HG03469 (cell line): ENCODE results near the gene DNAJB2.
"Not testable (repeated sequence)": the region's sequence is repeated elsewhere in the genome, so short reads cannot be mapped to it uniquely, and the experiment has no call there.

Experiments used
- ATAC-seq: cut with Tn5 transposase; IDR thresholded peaks from one replicate; pipeline ENCODE4 v1.9.1; 2021; ENCODE audit warnings: mild to moderate bottlenecking, moderate library complexity, moderate number of reproducible peaks; ENCODE audit not compliant: unreplicated experiment

DNAJB2 gene

DNA sequence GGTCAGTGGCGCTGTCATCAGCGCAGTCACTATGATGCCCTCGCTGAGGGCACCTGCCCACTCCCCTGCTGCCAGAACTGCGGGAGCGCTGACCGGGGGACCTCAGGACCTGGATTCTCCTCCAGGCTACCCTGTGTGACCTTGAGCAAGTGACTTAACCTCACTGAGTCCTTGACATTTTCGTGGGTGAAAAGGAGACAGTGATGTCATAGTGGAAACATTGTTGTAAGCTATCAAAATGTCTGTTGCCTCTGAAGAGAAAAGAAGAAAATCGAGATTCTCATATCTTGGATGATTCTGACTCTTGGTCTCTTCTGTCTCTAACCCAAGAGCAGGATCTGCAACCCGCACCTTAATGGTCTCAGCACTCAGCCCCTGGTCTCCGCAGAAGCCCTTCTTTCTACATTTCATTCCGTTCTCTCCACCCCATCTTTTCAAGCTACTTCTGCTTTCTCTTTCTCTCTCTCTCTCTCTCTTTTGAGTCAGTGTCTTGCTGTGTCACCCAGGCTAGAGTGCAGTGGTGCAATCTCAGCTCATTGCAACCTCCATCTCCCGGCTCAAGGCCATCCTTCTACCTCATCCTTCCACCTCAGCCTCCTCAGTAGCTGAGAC, 24.5 kb upstream of the DNAJB2 start:
- ATAC-seq: peak; percentile 15

DNA sequence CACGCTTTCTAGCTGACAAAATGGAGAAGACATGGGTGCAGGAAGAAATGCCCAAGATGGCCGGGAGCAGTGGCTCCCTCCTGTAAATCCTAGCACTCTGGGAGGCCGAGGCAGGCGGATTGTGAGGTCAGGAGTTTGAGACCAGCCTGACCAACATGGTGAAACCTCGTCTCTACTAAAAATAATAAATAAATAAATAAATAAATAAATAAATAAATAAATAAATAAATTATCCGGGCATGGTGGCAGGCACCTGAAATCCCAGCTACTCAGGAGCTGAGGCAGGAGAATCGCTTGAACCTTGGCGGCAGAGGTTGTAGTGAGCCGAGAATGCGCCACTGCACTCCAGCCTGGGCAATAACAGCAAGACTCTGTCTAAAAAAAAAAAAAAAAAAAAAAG, 20.2 kb upstream of the DNAJB2 start:
- ATAC-seq: not testable (repeated sequence)

DNA sequence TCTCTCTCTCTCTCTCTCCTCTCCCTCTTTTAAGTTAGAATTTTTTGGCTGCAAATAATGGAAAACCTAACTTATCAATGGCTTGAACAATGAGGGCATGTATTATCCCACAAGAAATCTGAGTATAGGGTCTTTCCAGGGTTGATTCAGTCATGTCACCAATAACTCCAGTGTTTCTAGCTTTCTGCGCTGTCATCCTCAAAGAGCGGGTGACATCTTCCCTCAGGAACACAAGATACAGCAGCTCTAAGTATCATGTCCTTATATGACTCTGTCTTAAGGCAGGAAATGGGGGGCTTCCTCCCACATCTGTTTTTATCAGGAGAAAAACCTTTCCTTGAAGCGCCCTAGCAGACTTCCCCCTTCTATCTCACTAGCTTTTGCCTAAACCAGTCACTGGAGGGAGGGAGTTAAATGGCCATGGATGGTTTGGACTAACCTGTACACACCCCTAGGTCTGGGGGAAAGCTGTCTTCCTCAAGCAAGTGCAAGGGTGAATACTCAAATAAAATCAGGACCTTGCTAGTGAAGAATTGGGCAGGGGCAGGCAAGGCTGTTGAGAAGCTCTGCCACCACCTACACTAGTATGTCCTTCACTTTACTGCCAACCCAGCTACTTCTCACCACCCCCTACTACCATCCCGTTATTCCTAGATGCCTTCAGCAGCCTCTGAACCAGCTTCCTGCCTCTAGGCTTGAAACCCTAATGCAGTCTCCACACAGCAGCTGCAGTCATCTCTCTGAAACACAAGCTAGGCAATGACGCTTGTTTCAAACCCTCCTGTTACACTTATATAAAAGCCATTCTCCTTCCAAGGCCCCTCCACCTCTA, 17.9 kb upstream of the DNAJB2 start:
- no peak for ATAC-seq

DNA sequence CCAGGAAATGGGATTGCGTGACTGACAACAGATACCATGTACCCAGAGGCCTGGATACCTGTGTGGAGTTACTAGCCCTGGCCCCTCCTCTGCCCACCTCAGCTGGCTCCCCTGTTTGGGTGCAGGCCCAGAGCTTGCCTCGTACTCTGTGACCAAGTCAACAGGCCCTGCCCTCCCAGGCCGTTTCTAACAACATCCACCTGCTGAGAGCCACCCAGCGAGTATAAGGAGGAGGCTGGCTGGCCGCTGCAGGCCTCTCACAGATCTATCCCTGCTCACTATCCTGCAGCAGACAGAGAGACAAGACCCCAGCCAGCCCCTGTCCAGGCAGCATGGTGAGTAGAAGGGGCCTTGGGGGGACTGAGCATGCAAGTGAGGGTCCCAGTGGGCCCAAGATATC, 12.9 kb upstream of the DNAJB2 start:
- no peak for ATAC-seq

DNA sequence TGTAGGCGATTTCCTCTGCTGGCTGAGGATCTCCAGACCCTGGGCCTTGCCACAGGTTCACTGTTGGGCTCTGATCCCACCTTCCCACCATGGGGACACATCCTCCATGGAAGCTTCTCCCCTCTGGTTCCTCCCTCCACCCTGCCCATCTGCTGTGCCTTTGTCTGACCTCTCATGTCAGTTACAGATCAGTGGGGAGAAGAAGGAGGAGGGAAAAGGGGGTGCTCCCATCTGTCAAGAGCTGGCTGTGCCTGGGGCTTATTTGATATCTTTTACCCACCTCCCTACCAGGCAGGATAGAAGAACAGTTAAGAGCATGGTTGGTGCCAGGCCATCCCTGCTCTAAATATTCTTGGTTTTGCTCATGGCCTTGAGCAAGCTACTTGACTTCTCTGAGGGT, 12.3 kb upstream of the DNAJB2 start:
- ATAC-seq: no peak

DNA sequence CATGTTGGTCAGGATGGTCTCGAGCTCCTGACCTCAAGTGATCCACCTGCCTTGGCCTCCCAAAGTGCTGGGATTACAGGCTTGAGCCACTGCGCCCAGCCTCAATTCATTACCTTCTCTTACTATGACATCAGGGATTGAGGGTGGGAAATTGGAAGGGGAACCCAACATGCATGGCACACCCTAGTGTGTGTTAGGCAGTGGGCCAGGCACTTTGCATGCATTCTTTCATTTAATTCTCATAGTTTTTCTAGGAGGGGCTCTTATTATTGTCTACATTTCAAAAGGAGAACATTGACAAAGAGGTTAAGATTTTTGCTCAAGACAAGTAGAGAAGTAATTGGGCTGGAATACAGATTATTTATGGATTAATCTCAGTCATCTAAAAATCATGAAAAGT, 10.9 kb upstream of the DNAJB2 start:
- ATAC-seq: no peak

DNA sequence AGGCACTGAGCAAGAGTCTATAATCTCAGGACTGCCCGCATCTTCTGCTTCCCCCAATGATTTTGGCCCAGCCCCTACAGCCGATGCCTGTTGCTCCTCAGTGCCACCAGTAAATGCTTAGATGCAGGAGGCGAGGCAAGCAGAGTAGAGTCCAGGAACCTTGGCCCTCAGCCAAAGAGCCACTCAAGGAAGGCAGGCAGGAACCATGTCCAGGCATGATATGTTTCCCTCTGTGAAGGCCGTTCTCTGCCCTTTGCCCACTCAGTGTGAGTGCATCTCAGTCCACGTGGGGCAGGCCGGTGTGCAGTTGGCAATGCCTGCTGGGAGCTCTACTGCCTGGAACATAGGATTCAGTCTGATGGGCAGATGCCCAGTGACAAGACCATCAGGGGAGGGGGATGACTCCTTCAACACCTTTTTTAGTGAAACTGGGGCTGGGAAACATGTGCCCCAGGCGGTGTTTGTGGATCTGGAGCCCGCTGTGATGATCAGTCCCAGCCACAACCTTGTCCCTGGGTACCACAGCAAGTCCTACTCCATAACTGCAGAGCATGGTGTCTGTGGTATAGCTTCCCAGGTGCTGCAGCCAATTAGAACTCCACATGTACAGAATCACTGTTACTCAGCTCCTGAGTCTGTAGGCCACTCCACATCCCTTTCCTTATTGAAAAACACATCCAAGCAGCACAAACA, 9.7 kb upstream of the DNAJB2 start:
- ATAC-seq: no peak

DNA sequence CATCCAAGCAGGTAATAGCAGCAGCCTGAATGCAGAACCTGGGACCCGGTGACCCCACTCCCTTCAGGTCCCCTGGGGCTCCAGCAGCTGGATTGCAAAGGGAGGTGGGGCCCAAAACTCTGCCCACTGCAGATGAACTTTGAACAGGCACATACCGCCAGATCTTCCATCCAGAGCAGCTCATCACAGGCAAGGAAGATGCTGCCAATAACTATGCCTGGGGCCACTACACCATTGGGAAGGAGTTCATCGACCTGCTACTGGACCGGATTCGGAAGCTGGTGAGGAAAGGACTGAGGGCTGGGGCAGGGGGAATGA, 9.2 kb upstream of the DNAJB2 start:
- ATAC-seq: no peak

DNA sequence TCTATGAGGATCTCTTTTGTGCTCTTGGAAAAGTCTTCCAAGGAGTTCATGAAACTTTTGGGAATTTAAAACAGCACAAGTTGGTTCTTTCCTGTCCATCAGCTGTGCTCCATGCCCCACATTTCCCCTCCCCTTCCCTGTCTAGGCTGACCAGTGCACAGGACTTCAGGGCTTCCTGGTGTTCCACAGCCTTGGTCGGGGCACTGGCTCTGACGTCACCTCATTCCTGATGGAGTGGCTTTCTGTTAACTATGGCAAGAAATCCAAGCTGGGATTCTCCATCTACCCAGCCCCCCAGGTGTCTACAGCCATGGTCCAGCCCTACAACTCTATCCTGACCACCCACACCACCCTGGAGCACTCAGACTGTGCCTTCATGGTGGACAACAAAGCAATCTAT, 8.1 kb upstream of the DNAJB2 start:
- ATAC-seq: no peak

DNA sequence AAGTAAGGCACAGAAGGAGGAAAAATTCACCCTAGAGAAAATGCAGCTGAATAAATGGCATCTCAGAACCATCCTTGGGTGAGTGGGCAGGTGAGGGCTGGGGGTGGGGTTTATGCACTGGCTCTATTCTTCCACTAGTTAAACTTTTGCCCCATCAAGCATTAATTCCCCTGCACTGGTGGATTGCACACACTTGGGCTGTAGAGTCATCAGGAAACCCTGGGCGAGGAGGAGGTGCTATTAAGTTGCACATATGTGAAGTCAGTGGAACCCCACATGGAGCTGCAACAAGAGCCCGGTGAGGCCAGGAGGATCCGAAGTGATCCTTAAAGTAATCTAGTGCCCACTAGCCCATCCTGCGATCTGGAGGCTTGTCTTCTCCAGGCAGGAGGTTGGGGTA, 6.8 kb upstream of the DNAJB2 start:
- ATAC-seq: no peak

DNA sequence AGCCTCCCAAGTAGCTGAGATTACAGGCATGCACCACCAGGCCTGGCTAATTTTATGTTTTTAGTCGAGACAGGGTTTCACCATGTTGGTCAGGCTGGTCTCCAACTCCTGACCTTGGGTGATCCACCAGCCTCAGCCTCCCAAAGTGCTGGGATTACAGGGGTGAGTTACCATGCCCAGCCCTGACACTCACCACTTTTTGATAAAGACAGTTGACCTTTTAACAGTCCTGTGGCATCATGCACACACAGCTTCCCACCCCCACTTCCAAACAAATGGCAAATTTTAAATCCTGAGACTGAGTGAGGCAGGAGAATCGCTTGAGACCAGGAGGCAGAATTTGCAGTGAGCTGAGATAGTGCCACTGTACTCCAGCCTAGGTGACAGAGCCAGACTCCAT, 6.2 kb upstream of the DNAJB2 start:
- ATAC-seq: no peak

DNA sequence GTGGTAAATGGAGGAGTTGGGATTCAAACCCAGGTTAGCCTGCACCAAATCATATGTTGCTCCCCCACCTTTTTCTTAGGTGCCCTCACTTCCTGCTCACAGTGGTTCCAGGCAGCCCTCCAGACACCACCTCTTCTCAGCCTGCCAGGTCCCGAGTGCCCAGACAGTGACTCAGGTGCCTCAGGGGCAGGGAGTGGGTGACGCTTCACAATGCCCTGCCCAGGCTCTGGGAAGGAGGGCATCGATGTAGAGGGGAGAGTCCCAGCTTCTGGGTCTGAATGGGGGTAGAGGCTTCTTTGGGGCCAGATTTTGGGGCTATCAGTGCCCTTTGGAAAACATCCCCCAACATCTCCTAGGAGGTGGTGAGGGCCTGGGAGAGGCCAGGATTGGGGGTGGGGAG, 5.2 kb upstream of the DNAJB2 start:
- ATAC-seq: no peak

DNA sequence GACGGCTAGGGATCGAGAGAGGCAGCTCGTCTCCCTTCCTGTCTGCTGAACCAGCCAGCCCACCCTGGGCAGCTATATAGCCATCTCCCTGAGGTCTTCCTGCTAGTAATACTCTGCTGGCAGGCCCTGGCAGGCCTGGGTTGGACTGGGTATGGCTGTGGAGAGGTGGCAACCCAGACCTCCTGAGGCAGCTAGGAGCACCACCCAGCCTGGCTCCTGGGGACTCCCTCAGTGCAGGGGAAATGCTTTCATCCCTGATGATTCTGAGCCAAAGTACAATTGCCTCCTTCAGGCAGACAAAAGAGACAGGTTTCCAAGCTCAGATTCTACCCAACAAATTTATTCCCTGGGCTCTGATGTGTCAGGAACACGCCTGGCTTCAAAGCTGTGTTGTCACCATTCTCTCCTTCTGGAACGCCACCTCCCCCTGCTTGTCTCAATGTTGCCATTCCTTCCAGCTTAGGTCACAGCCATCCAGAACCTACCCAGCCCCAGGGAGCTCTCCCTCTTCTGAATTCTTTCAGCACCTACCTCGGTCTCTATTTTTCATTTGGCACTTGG, 4.7 kb upstream of the DNAJB2 start:
- no peak for ATAC-seq

DNA sequence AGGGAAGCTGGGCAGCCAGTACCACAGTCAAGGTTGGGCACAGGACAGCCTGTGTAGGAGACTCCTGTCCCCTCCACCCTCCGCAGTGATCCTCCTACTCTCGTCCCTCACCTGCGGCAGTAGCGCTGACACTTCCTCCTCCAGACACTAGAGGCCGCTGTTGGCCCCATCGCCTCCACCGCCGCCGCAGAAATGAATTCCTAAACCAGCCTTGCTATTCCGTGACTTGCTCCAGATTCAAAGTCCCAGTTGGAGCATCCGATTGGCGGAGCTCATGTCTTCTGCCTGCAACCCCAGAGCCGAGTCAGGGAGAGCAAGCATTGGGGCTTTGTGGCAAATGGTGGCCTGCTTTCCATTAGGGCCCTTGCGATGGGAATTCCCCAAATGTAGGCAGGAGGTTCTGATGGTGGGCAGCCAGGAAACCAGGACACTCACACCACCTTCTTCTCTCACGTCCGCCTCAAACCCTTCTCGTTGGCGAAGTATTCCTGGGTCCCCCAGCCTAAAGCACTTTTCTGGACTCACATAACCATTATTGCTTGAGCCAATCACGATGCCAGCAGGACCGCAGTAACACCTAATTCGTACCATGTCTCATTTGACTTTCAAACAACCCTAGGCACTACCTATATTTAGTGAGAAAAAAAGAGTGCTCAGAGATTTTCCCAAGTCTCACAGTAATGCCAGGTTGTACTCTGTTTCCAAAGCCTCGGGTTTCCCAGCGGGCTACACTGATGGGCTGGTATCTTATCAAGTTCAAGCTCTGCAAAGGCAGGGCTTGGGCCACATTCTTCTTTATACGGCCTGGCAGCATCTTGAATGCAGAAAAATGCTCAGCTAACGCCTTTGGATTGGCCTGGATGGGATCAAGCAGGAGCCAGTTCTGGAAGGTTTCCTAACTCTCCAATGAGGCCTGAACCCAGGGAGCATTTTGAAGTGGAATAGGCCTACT, 1.2 kb upstream of the DNAJB2 start:
- peak; percentile 22 for ATAC-seq

DNA sequence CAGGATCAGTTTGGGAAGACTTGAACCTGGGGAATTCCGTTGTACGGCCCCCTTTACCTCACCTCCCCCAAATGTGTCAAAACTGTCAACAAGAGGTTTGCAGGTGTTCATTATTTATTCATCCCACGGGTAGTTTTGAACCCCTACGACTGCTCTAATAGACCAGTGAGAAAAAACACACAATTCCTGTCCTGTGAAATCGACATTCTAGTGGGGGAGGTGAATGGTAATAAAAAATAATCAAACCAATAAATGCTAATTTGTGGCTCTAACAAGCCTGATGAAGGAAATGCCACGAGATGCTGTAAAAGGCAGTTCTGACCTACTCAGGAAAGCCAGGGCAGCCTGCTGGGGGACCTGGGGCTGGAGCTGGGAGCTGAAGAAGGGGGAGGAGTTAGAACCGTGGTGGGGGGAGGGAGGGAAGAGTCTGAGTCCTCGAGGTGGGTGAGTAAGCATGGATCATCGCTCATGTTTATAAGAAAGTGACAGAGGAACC, 463 bp upstream of the DNAJB2 start:
- ATAC-seq: no peak

DNA sequence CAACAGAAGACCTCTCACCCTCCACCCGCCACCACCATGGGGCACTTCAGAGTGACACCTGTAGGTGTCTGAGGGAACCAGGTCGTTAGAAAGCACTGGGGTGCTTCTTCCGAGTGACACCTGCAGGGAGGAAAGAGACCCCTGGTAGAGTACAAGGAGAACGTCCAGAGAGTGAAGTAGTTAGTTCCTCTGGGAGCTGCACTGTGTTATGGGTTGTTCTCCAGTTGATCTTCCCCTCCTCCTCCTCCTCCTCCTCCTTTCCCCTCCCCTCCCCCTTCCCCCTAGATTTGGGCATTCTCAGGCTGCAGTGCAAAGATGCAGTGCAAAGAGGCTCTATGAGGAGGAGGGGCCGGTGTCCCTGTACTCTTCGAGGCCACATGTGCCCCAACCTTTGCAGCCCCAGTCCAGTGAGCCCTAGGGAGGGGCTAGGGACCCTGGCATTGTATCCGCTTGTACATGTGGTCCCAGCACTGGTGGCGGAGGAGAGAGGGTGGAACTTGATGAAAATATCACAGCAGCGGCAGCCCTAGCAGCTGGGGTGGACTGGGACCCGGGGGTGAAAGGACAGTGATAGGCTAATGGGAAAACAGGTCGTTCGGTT, 850 bp downstream of the DNAJB2 start:
- no peak for ATAC-seq

DNA sequence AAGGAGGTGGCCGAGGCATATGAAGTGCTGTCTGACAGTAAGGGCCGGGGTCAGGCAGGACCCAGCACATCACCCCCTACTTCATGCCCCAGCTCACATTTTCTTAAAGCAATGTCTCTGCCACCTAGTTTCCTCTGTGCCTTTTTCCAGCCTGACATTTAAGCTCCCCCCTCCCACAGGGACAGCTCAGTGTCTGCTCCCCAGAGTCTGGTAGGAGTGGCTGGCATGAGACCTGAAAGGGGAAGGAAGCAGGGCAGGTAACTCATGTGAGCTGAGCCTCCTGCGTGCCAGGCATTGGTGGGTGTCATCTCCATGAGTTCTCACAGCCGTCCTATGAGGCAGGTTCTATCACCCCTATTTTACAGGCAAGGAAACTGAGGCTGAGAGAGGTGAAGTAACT, 1.5 kb downstream of the DNAJB2 start:
- ATAC-seq: no peak

DNA sequence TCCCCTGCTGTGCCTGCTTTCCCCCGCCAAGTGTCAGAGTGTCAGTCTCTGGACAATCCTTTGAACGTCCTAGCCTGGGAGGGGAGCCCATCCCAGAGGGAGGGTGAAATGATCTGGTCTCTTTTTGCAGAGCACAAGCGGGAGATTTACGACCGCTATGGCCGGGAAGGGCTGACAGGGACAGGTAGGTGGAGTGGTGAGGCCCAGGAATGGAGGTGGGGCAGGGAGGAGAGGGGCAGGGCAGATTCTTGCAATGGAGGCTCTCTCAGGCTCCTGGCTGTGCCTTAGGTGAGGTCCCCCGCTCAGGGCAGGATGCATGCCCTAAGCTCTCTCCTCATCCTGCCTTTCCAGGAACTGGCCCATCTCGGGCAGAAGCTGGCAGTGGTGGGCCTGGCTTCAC, 2.4 kb downstream of the DNAJB2 start:
- ATAC-seq: no peak

DNA sequence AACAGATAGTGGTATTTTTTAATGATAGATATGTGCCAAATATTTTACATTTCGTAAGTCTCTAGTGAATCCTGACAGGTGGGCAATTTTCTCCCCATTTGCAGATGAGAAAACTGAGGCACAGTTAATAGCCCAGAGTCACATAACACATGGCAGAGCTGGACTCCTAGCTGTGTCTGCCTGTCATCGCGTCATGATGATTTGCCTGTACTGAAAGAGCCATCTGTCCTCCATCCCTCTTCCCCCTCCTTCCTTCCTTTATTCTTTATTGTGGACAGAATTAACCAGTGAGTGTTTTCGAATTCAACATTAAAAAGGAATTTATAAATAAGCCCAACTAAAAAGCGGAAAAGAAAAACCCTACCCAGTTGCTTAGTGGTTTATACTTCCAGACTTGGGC, 3.2 kb downstream of the DNAJB2 start:
- ATAC-seq: no peak

DNA sequence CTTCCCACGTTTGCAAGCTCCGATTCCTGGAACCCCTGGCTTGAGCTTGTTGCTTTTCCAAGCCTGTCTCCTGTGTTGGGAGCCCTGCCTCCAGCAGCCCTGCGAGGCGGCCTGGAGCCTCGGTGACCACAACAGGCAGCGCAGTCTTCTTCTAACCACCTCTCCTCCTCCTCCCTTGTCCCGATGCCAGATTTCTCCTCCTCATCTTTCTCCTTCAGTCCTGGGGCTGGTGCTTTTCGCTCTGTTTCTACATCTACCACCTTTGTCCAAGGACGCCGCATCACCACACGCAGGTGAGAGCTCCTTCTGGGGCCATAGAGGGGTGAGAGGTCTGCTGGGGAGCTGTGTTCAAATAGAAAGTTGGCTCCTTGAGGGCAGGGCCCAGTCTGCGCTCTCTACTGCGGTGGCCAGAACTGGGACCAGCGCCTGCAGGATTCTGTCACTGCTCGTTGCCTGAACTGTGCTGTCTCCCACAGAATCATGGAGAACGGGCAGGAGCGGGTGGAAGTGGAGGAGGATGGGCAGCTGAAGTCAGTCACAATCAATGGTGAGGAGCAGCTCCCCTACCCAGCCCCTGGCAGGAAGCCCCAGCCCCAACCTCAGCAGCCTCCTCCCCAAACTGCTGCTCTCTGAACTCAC, 3.9 kb downstream of the DNAJB2 start:
- ATAC-seq: no peak
